K562 (cell line): ENCODE measurements around the gene ARMH1. TPM values are rescaled to one million over a fixed set of nuclear protein-coding genes. Genes with fewer than 3 reads are reported as not detected.

Experiments
- ATAC-seq: fragments of 200-7000 bp; cut with Tn5 transposase; 3 replicates; pipeline ENCODE4 v1.9.1; 2020; ENCODE audit warnings: moderate library complexity
- BruUV-seq: library from RNA; stranded (reverse); fragments of 400-500 nt; replicated peaks from 2 replicates; lab custom pipeline; 2021; lab: Mats Ljungman, UMichigan
- CTCF ChIA-PET: fragments of 300-600 bp; formaldehyde crosslinking; extraction: SDS; loops from one replicate; lab custom pipeline; 2021; ENCODE audit warnings: low intra/inter-chr PET ratio; lab: Yijun Ruan, JAX
- POLR2A ChIA-PET: fragments of 300-600, 350-650 bp; sonication (Branson Sonifier 250); formaldehyde crosslinking; extraction: SDS; loops from one replicate; lab custom pipeline; 2021; ENCODE audit warnings: antibody characterized with exemption, inconsistent platforms; lab: Yijun Ruan, JAX
- DNase-seq, 4 experiments: peaks; one replicate each; pipeline versions ENCODE4 v3.0.0 to v3.0.0-alpha.2; 2011 to 2018; ENCODE audit warnings: low spot score in 3 of 4, mixed read lengths in 3 of 4; ENCODE audit errors: extremely low read depth in 1 of 4
- FAIRE-seq: peaks from 2 replicates; lab custom pipeline; 2011; peaks lifted over from hg19 to GRCh38; lab: Jason Lieb, UNC
- H2AFZ ChIP-seq: 2 replicates; pipeline ENCODE4 v1.6.0; 2011; ENCODE audit warnings: low read depth, low read length, control low read depth, inconsistent platforms
- H3K27ac ChIP-seq: fragments of 200-600 bp; 3 replicates; pipeline ENCODE4 v1.8.0; 2011; ENCODE audit warnings: low read depth, mild to moderate bottlenecking, control low read depth, inconsistent platforms, low read length, moderate library complexity, mixed read lengths; ENCODE audit errors: extremely low read depth
- H3K27me3 ChIP-seq, 2 experiments: fragments of 300-600 bp in 1 of 2; 2 replicates in 1 of 2; 3 replicates in 1 of 2; pipeline versions ENCODE4 v1.6.0 to v1.8.0; 2011; ENCODE audit warnings: inconsistent platforms in 2 of 2, low read length in 2 of 2, mild to moderate bottlenecking in 1 of 2, mixed read lengths in 1 of 2, moderate library complexity in 1 of 2; ENCODE audit not compliant: control insufficient read depth in 2 of 2, insufficient read depth in 2 of 2
- H3K36me3 ChIP-seq: fragments of 300-600 bp; 3 replicates; pipeline ENCODE4 v1.8.0; 2011; ENCODE audit warnings: mild to moderate bottlenecking, low read length, inconsistent platforms; ENCODE audit not compliant: control insufficient read depth, insufficient read depth
- H3K4me1 ChIP-seq, 2 experiments: fragments of 200-600 bp in 1 of 2; replicated peaks in 1 of 2; 2 replicates in 1 of 2; 3 replicates in 1 of 2; pipeline versions ENCODE4 v1.5.1 to v1.8.0; 2011; ENCODE audit warnings: inconsistent platforms in 2 of 2, low read length in 2 of 2, mild to moderate bottlenecking in 1 of 2, mixed read lengths in 1 of 2, moderate library complexity in 1 of 2; ENCODE audit not compliant: control insufficient read depth in 2 of 2, insufficient read depth in 2 of 2
- H3K4me2 ChIP-seq: 2 replicates; pipeline ENCODE4 v1.6.1; 2011; ENCODE audit warnings: low read length, control low read depth, inconsistent platforms, mixed read lengths; ENCODE audit not compliant: insufficient read depth
- H3K4me3 ChIP-seq: fragments of 200-600 bp; sonication (generic), shearing (Covaris generic); 2 replicates; pipeline ENCODE4 v1.5.1; 2016; ENCODE audit warnings: control low read depth, inconsistent platforms
- H3K79me2 ChIP-seq: fragments of 200-600 bp; 3 replicates; pipeline ENCODE4 v1.8.0; 2011; ENCODE audit warnings: low read length, inconsistent platforms; ENCODE audit not compliant: control insufficient read depth, insufficient read depth
- H3K9ac ChIP-seq, 2 experiments: 2 replicates each; pipeline versions ENCODE4 v1.6.0 to v1.6.1; 2011; ENCODE audit warnings: low read depth in 2 of 2, low read length in 2 of 2, control low read depth in 1 of 2, inconsistent platforms in 1 of 2, mild to moderate bottlenecking in 1 of 2, mixed read lengths in 1 of 2; ENCODE audit not compliant: insufficient read depth in 1 of 2
- H3K9me1 ChIP-seq: one replicate; pipeline ENCODE4 v1.6.0; 2011; ENCODE audit warnings: inconsistent platforms, mild to moderate bottlenecking, low read length, moderate library complexity; ENCODE audit not compliant: control insufficient read depth, insufficient read depth
- H3K9me3 ChIP-seq: replicated peaks from 2 replicates; pipeline ENCODE4 v1.5.1; 2011; ENCODE audit warnings: low read depth, low read length, inconsistent platforms; ENCODE audit not compliant: control insufficient read depth, insufficient read depth
- H4K20me1 ChIP-seq: replicated peaks from 2 replicates; pipeline ENCODE4 v1.6.1; 2011; ENCODE audit warnings: low read length, inconsistent platforms, mixed read lengths; ENCODE audit not compliant: control insufficient read depth, insufficient read depth
- AFF4 ChIP-seq: sonication (generic); formaldehyde crosslinking; IDR thresholded peaks from 2 replicates; pipeline ENCODE4 v1.8.0; 2023; ENCODE audit warnings: mild to moderate bottlenecking, missing genetic modification reagents
- BHLHE40 ChIP-seq: IDR thresholded peaks from 2 replicates; pipeline ENCODE4 v1.6.1; 2011; ENCODE audit warnings: low read length, improper control_type of control experiment
- KLF6 ChIP-seq: fragments of 250-450 bp; sonication (Bioruptor Pico); IDR thresholded peaks from 2 replicates; pipeline ENCODE4 v1.4.0; 2020; ENCODE audit warnings: mild to moderate bottlenecking, moderate library complexity, borderline replicate concordance
- ZNF384 ChIP-seq: IDR thresholded peaks from 2 replicates; pipeline ENCODE4 v1.6.1; 2012; ENCODE audit warnings: low read depth, low read length, improper control_type of control experiment
- WGBS: fragments of 100-300 bp; shearing (Covaris generic); methylation state at CpG from one replicate; pipeline ENCODE4 v1.1.6; 2016; ENCODE audit warnings: low coverage, mixed read lengths; ENCODE audit not compliant: insufficient coverage; ENCODE audit errors: missing lambda C conversion rate; 5-methylcytosine and 5-hydroxymethylcytosine counted together
- in situ Hi-C: fragments of 300-500 bp; cut with MboI; formaldehyde crosslinking; loops from 4 replicates; pipeline ENCODE4 v1.15.0; 2018; ENCODE audit warnings: inconsistent platforms, mixed read lengths
- intact Hi-C: fragments of 100-400 bp; cut with micrococcal nuclease; formaldehyde crosslinking; loops from 2 replicates; pipeline ENCODE4 v1.14.2; 2022
- polyA plus RNA-seq, 8 experiments: library from polyadenylated mRNA; depleted of rRNA in 4 of 8; stranded (reverse) in 5 of 8; unstranded in 3 of 8; fragments of >200 nt; fragmentation: Nextera tagmentation in 2 of 8; fragmentation: Illumina TruSeq in 1 of 8; extraction: Ambion mirVana in 2 of 8; extraction: Trizol in 1 of 8; gene quantifications; 2 replicates each; pipeline versions ENCODE4 v1.2.1 to v1.2.3, GENCODE V29; 2011 to 2014; ENCODE audit warnings: inconsistent platforms in 1 of 8, missing spikeins in 1 of 8
- total RNA-seq, 7 experiments: library from RNA; depleted of rRNA in 6 of 7; stranded (reverse); fragments of >200 nt in 6 of 7; fragmentation: Illumina TruSeq in 2 of 7; extraction: Trizol in 2 of 7; gene quantifications; 2 replicates each; pipeline versions ENCODE4 v1.2.1 to v1.2.3, GENCODE V29; 2011 to 2021; ENCODE audit warnings: low replicate concordance in 1 of 7

The ARMH1 gene
- total and polyA plus RNA-seq, 9 of the 15 experiments (the other 6 are each of a cell fraction or from before 2014, with no cell fraction given), result 0.41 TPM; not detected in 8

GRCh38 chr1:44720281-44720680 is 45.8 kb downstream of the ARMH1 start:
- ChIA-PET POLR2A (interaction anchor here (1.2 to 9.1 kb wide), 23 partner anchors 8 to 1500 kb away, joined by 3 to 328 read pairs (median 18); partner anchors contain the start of genes ARMH1, BTBD19, DYNLT4 and HECTD3), CTCF (no interaction called here)
- no TSS peak for BruUV-seq
- WGBS, result 30% methylated on average over 4 of the region's 4 CpGs
- Histone ChIP-seq H3K9me1 (no peaks in the 10 kb centered on the region), H3K9ac (no peak overlapping the region; a peak in 1 of 4 replicates), H2AFZ (no peak overlapping the region), H3K27me3 (peaks cover 8 to 15% of the 10 kb centered on the region in 2 experiments; a peak in 4 of 5 replicates), H3K36me3 (no peaks in the 10 kb centered on the region), H3K79me2 (no peaks in the 10 kb centered on the region), H3K27ac (no peak overlapping the region), H3K4me3 (no peak overlapping the region), H4K20me1 (0 out of 2 replicates have a peak, but pooled peaks cover 3% of the 10 kb centered on the region), H3K9me3 (no peaks in the 10 kb centered on the region), H3K4me1 (peaks cover 17 to 23% of the 10 kb centered on the region in 2 experiments), H3K4me2 (no peak overlapping the region)
- in situ Hi-C loops (loop anchor here (10.0 kb wide), 1 partner anchor 585 kb away; no protein-coding TSS in a partner anchor), intact Hi-C loops (no loop called here)
- FAIRE-seq (no peak), DNase-seq (no peak), ATAC-seq (no peak)
- TF ChIP-seq BHLHE40, result no peak
- no peak for TF ChIP-seq ZNF384
- no peak for TF ChIP-seq AFF4 (CRISPR knock-in tag)
- no peak for TF ChIP-seq KLF6 (CRISPR knock-in tag)
